ENCODE results near the gene VPS39.
A peak's percentile ranks its signal among the peaks of the same experiment; 100 is the strongest.
"Not testable (repeated sequence)": the region's sequence is repeated elsewhere in the genome, so short reads cannot be mapped to it uniquely, and the experiment has no call there.

VPS39 gene

DNA sequence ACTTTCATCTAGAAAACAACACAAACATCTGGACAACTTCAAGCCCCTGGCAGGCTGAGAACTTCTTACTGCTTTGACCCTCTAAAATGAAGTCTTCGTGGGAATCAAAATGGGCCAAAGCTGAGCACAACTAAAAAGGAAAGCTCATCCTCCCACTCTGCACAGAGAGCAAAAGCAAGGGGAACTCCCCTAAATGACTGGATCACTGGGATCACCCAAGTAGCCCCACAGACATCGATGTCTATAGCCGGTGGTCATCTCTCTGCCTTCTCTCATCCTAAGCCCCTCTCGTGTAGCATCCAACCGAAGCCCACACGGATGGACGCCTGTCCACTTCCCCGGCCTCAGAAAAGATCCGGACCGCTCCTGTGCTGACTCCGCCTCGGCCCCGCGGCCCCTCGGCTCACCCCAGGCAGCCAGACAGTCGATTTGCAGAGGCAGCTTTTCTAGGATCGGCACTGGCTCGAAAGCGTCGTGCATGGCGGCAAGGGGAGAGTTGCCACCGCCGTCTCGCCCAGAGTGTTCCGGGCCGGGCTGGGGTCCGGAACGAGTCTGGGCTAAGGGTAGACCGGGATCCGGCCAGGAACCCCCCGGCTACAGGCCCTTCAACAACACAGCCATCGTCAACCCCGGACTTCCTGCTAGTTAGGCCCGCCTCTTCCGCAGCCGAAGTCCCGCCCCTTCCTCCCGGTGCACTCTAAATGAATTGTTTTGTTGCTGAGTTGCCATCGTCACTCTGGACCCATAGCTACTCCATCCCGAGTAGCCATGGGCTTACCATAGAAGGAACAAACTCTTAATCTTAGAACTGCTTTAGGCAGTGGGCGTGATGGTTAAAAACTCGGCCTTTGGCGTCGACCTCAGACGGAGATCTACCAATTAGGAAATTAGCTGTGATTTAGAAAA, at the start of gene VPS39:
Gene VPS39, minus strand, starts transcription at position 631 of the 906 bp plus-strand sequence. Its CDS starts 151 bp downstream, at position 480.
- in situ Hi-C loops (cut with MboI; ENCODE audit: low pct_unique_long_range_greater_than_20kb, low sequenced_read_pairs) = no loop called here
- DNase-seq = peak; percentile 87

- in situ Hi-C loops (cut with MboI; ENCODE audit: low pct_unique_long_range_greater_than_20kb, low sequenced_read_pairs) = no loop called here
- DNase-seq = no peak
Observed at GRCh38 chr15:42253300-42253699, 45.2 kb upstream of the VPS39 start.

DNA sequence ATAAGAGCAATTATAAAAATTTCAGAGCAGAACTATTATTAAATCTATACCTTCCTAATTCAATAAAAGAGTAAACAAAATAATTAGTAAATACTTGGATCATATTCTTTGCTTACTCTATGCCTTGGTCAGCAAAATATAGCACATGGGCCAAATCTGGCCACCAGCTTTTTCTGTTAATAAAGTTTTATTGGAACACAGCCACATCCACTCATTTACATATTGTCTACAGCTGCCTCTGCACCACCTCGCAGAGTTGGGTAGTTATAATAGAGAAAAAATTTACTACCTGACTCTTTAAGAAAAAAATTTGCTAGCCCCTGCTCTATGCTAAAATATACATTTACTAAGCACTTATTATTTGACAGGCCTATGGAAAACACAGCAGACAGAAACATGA, 32.7 kb upstream of the VPS39 start:
- in situ Hi-C loops (cut with MboI; ENCODE audit: low pct_unique_long_range_greater_than_20kb, low sequenced_read_pairs) = no loop called here
- no peak for DNase-seq

- DNase-seq = no peak
- in situ Hi-C loops (cut with MboI; ENCODE audit: low pct_unique_long_range_greater_than_20kb, low sequenced_read_pairs) = no loop called here
Observed at GRCh38 chr15:42239528-42240182, 31.6 kb upstream of the VPS39 start.

DNA sequence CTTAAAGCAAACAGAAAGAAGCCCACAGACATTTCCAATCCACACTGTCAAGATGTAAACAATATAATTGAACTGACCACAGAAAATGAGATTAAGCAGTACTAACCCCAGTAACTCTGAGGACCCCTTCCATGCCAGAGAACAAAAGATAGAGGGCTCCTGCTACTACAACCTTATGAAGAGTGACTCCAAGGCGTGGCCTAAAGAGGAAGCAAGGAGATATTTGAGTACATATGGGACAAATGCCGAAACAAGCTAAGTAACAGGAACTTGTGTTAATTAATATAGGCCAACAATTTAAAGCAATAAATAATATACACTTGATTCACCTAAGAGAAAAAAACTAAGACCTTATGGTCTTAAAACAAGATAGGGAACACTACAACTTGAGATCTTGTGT, 25.0 kb upstream of the VPS39 start:
- DNase-seq = no peak
- in situ Hi-C loops (cut with MboI; ENCODE audit: low pct_unique_long_range_greater_than_20kb, low sequenced_read_pairs) = no loop called here

GRCh38 chr15:42232606-42233005, 24.5 kb upstream of the VPS39 start:
- in situ Hi-C loops (cut with MboI; ENCODE audit: low pct_unique_long_range_greater_than_20kb, low sequenced_read_pairs) = no loop called here
- DNase-seq = no peak

GRCh38 chr15:42231088-42231487, 23.0 kb upstream of the VPS39 start:
- in situ Hi-C loops (cut with MboI; ENCODE audit: low pct_unique_long_range_greater_than_20kb, low sequenced_read_pairs) = no loop called here
- DNase-seq = no peak

GRCh38 chr15:42228981-42229380, 20.9 kb upstream of the VPS39 start:
- in situ Hi-C loops (cut with MboI; ENCODE audit: low pct_unique_long_range_greater_than_20kb, low sequenced_read_pairs); DNase-seq: not testable (repeated sequence)

DNA sequence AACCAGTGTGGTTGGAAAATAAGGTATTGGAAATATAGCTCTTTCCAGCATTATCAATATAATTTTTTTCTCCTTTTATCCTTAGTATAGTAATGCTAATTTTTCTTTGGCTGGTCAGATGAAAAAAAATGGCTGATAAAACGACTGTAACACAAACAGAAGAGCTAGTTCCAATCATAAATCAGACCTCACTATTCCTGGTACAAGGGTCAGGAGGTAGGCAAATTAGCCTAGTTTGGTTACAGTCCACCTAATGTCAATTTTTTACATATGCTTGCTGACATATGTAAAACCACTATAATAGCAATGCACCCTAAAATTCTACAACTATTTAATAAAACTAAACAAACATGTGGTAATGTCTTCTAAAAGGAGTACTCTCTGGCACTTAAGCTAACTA, 19.9 kb upstream of the VPS39 start:
- no peak for DNase-seq
- in situ Hi-C loops (cut with MboI; ENCODE audit: low pct_unique_long_range_greater_than_20kb, low sequenced_read_pairs) = no loop called here

GRCh38 chr15:42226648-42227047, 18.5 kb upstream of the VPS39 start:
- DNase-seq = no peak
- in situ Hi-C loops (cut with MboI; ENCODE audit: low pct_unique_long_range_greater_than_20kb, low sequenced_read_pairs) = no loop called here

DNA sequence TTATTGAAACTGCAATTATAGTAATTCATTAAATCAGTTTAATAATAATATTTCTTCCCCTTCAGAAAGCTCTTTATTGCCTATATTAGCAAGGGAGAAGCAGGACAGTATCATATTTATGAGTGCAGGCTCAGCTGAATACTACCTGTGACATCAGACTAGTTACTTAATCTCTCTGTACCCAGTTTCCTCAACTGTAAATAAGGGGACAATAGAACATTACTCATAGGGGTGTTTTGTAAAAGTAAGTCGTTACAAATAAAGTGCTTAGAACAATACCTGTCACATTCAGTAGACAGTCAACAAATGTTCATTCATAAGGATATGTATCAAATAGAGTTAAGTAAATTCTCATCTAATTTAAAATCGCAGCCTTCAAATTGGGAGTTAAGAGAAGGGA, 12.1 kb upstream of the VPS39 start:
- no peak for DNase-seq
- in situ Hi-C loops (cut with MboI; ENCODE audit: low pct_unique_long_range_greater_than_20kb, low sequenced_read_pairs) = no loop called here

DNA sequence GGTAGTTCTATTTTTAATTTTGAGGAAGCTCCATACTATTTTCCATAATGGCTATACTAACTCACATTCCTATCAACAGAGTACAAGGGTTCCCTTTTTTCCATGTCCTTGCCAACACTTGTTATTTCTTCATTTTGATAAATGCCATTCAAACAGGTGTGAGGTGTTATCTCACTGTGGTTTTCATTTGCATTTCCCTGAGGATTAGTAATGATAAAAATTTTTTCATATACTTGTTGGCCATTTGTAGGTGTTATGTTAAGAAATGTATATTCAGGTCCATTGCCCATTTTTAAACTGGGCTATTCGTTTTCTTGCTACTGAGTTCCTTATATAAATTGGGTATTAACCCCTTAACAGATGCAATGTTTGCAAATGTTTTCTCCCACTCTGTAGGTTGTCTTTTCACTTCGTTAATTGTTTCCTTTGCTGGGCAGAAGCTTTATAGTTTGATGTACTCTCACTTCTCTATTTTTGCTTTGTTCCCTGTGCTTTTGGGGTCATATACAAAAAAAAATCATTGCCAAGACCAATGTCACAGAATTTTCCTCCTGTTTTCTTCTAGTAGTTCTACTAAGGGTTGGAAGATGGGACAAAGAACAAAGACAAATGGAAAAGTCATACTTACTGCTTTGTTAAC, 11.0 kb upstream of the VPS39 start:
- in situ Hi-C loops (cut with MboI; ENCODE audit: low pct_unique_long_range_greater_than_20kb, low sequenced_read_pairs) = no loop called here

DNA sequence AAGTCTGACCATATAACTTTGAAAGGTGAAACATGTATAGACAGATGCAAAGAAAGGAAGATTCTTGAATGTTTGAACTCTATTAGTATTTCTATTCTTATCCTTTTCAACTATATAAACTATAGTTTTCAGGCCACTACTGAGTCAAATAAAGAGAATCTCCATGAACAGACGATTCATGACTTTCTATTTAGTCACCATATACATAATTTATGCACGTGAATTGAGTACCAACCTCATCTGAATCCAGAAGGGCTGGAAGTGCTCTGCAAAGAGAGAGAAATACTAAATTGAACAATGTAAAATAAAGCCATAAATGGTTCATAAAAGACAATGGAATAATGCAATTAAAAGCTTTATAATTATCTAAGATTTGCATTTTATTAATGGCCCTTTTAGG, 9.5 kb upstream of the VPS39 start:
- in situ Hi-C loops (cut with MboI; ENCODE audit: low pct_unique_long_range_greater_than_20kb, low sequenced_read_pairs) = no loop called here
- no peak for DNase-seq

More for the DNA sequence above, 11.0 kb upstream of the VPS39 start:
- DNase-seq = no peak

- in situ Hi-C loops (cut with MboI; ENCODE audit: low pct_unique_long_range_greater_than_20kb, low sequenced_read_pairs) = no loop called here
- DNase-seq = no peak
Observed at GRCh38 chr15:42215913-42216829, 8.1 kb upstream of the VPS39 start.

GRCh38 chr15:42214600-42214999, 6.5 kb upstream of the VPS39 start:
- in situ Hi-C loops (cut with MboI; ENCODE audit: low pct_unique_long_range_greater_than_20kb, low sequenced_read_pairs) = no loop called here
- no peak for DNase-seq

DNA sequence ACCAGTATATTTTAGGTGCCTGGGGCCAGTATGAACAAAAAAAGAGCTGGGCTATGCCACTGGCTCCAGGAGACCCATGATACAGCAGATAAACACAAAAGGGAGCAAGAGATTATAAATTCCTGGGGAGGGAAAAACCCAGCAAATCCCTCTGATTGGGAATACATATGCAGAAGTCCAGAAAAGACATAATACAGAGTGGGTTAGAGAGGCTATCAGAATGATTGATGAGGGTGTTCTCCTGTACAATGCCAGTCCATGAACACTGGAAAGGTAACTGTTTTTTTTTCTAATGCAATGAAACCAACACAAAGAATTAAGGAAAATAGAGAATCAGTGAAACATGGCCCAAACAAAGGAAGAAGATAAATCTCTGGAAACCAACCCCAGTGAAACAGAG, 5.4 kb upstream of the VPS39 start:
- in situ Hi-C loops (cut with MboI; ENCODE audit: low pct_unique_long_range_greater_than_20kb, low sequenced_read_pairs) = no loop called here
- DNase-seq = no peak

GRCh38 chr15:42210696-42211095, 2.6 kb upstream of the VPS39 start:
- in situ Hi-C loops (cut with MboI; ENCODE audit: low pct_unique_long_range_greater_than_20kb, low sequenced_read_pairs) = no loop called here
- no peak for DNase-seq

GRCh38 chr15:42206406-42206805, 1.7 kb downstream of the VPS39 start:
- no peak for DNase-seq
- in situ Hi-C loops (cut with MboI; ENCODE audit: low pct_unique_long_range_greater_than_20kb, low sequenced_read_pairs) = no loop called here

- no peak for DNase-seq
- in situ Hi-C loops (cut with MboI; ENCODE audit: low pct_unique_long_range_greater_than_20kb, low sequenced_read_pairs) = no loop called here
Observed at GRCh38 chr15:42203891-42204290, 4.2 kb downstream of the VPS39 start.
